Loucy (cell line): ENCODE results near the gene CELSR2.

Experiments
- H2AFZ ChIP-seq: fragments of 200-600 bp; sonication (generic); 2 replicates; pipeline ENCODE4 v1.6.0; 2016; ENCODE audit warnings: antibody characterized with exemption, mild to moderate bottlenecking, low read length, moderate library complexity
- H3F3A ChIP-seq: fragments of 200-600 bp; 2 replicates; pipeline ENCODE4 v1.6.0; 2016; ENCODE audit warnings: antibody characterized with exemption, low read depth, mild to moderate bottlenecking
- H3K27me3 ChIP-seq: fragments of 200-600 bp; sonication (generic); 2 replicates; pipeline ENCODE4 v1.6.1; 2014; ENCODE audit warnings: low read length, mild to moderate bottlenecking; ENCODE audit not compliant: insufficient read depth, poor library complexity, severe bottlenecking
- H3K36me3 ChIP-seq: fragments of 200-600 bp; sonication (generic); 2 replicates; pipeline ENCODE4 v1.6.1; 2016; ENCODE audit warnings: low read length; ENCODE audit not compliant: insufficient read depth
- H3K4me1 ChIP-seq: fragments of 200-600 bp; sonication (generic); 2 replicates; pipeline ENCODE4 v1.5.1; 2014; ENCODE audit warnings: low read length, mild to moderate bottlenecking; ENCODE audit not compliant: insufficient read depth, poor library complexity, severe bottlenecking
- H3K4me2 ChIP-seq: fragments of 200-600 bp; sonication (generic); 2 replicates; pipeline ENCODE4 v1.6.0; 2014; ENCODE audit warnings: antibody characterized with exemption, low read length, low read depth, mild to moderate bottlenecking; ENCODE audit not compliant: poor library complexity, severe bottlenecking
- H3K4me3 ChIP-seq: fragments of 200-600 bp; sonication (generic); 2 replicates; pipeline ENCODE4 v1.5.1; 2014; ENCODE audit warnings: low read length, mild to moderate bottlenecking, mixed read lengths; ENCODE audit not compliant: poor library complexity, severe bottlenecking
- H3K79me2 ChIP-seq: fragments of 200-600 bp; sonication (generic); 2 replicates; pipeline ENCODE4 v1.6.1; 2014; ENCODE audit warnings: low read length; ENCODE audit not compliant: insufficient read depth
- H3K9ac ChIP-seq: fragments of 200-600 bp; sonication (generic); 2 replicates; pipeline ENCODE4 v1.6.0; 2014; ENCODE audit warnings: mild to moderate bottlenecking, low read depth, low read length, moderate library complexity; ENCODE audit not compliant: poor library complexity, severe bottlenecking
- H3K9me2 ChIP-seq: fragments of 200-600 bp; sonication (generic); replicated peaks from 2 replicates; pipeline ENCODE4 v1.6.1; 2016; ENCODE audit warnings: low read depth, low read length, mixed read lengths
- H3K9me3 ChIP-seq: fragments of 200-600 bp; sonication (generic); 2 replicates; pipeline ENCODE4 v1.6.1; 2014; ENCODE audit warnings: mild to moderate bottlenecking, antibody characterized with exemption, low read length, low read depth; ENCODE audit not compliant: insufficient read depth
- H4K20me1 ChIP-seq: fragments of 200-600 bp; sonication (generic); 2 replicates; pipeline ENCODE4 v1.6.0; 2014; ENCODE audit warnings: antibody characterized with exemption, low read length, mild to moderate bottlenecking; ENCODE audit not compliant: insufficient read depth, poor library complexity, severe bottlenecking
- CTCF ChIP-seq: fragments of 200-600 bp; sonication (generic); conservative IDR thresholded peaks from 2 replicates; pipeline ENCODE4 v1.5.1; 2014; ENCODE audit warnings: mild to moderate bottlenecking, antibody characterized with exemption, low read length
- EZH2phosphoT487 ChIP-seq: fragments of 200-600 bp; IDR thresholded peaks from 2 replicates; pipeline ENCODE4 v1.6.1; 2018; ENCODE audit warnings: antibody characterized with exemption, mild to moderate bottlenecking, moderate library complexity, borderline replicate concordance

CELSR2 gene

GRCh38 chr1:109249654-109250401, 489 bp downstream of the CELSR2 start:
- Histone ChIP-seq H4K20me1 (no peaks in the 10 kb centered on the region), H3K4me2 (peak overlapping the region; percentile 58), H3K9me3 (no peaks in the 10 kb centered on the region), H3K79me2 (no peaks in the 10 kb centered on the region), H2AFZ (no peak overlapping the region), H3F3A (no peaks in the 10 kb centered on the region), H3K4me1 (peaks cover 5% of the 10 kb centered on the region), H3K36me3 (no peaks in the 10 kb centered on the region), H3K27me3 (peaks cover 9% of the 10 kb centered on the region), H3K9ac (no peak overlapping the region), H3K4me3 (peak overlapping the region; percentile 65), H3K9me2 (no peaks in the 10 kb centered on the region)
- TF ChIP-seq EZH2phosphoT487 (no peak), CTCF (no peak)

GRCh38 chr1:109250454-109251276, 1.3 kb downstream of the CELSR2 start:
- Histone ChIP-seq H3F3A (no peaks in the 10 kb centered on the region), H3K9me3 (no peaks in the 10 kb centered on the region), H3K4me1 (peaks cover 5% of the 10 kb centered on the region), H3K9me2 (no peaks in the 10 kb centered on the region), H3K79me2 (no peaks in the 10 kb centered on the region), H3K9ac (no peak overlapping the region), H3K27me3 (peaks cover 9% of the 10 kb centered on the region), H2AFZ (no peak overlapping the region), H4K20me1 (no peaks in the 10 kb centered on the region), H3K4me3 (peak overlapping the region; percentile 65), H3K36me3 (no peaks in the 10 kb centered on the region), H3K4me2 (peak overlapping the region; percentile 58)
- TF ChIP-seq CTCF: no peak
- TF ChIP-seq EZH2phosphoT487: no peak

- Histone ChIP-seq H3K9me3 (no peaks in the 10 kb centered on the region), H3K36me3 (no peaks in the 10 kb centered on the region), H3K4me2 (no peak overlapping the region), H3K4me1 (peaks cover 5% of the 10 kb centered on the region), H3K9ac (no peak overlapping the region), H3K4me3 (no peak overlapping the region), H3F3A (no peaks in the 10 kb centered on the region), H2AFZ (no peak overlapping the region), H4K20me1 (no peaks in the 10 kb centered on the region), H3K9me2 (no peaks in the 10 kb centered on the region), H3K27me3 (peaks cover 9% of the 10 kb centered on the region), H3K79me2 (no peaks in the 10 kb centered on the region)
- no peak for TF ChIP-seq CTCF
- TF ChIP-seq EZH2phosphoT487: no peak
Measured at GRCh38 chr1:109251277-109252166, 2.2 kb downstream of the CELSR2 start.
